Coronary artery (tissue), 2 donors: ENCODE measurements around the gene SLC16A7.

Experiments used
- DNase-seq: peaks from one replicate; pipeline ENCODE4 v3.0.0-alpha.2; 2017; ENCODE audit warnings: low spot score
- H3K27ac ChIP-seq, 2 donors: fragments of 200-600 bp; sonication (generic); one replicate each; pipeline ENCODE4 v1.5.1; 2016 to 2019
- H3K4me3 ChIP-seq: fragments of 200-600 bp; sonication (generic); 2 replicates; pipeline ENCODE4 v1.5.1; 2016; ENCODE audit warnings: mild to moderate bottlenecking, moderate library complexity
- CTCF ChIP-seq: fragments of 200-600 bp; sonication (generic); IDR thresholded peaks from one replicate; pipeline ENCODE4 v1.5.1; 2019; ENCODE audit warnings: antibody characterized with exemption

SLC16A7 gene

GRCh38 chr12:59689776-59690175 is 93.9 kb downstream of the SLC16A7 start:
- Histone ChIP-seq H3K4me3 (no peak overlapping the region), H3K27ac (no peak overlapping the region)
- no peak for DNase-seq
- TF ChIP-seq CTCF: no peak

- no peak for DNase-seq
- H3K4me3 ChIP-seq: no peak overlapping the region
- TF ChIP-seq CTCF: no peak
Observed at GRCh38 chr12:59695379-59695778, 99.5 kb downstream of the SLC16A7 start.

GRCh38 chr12:59698600-59698999 is 102.8 kb downstream of the SLC16A7 start:
- H3K27ac ChIP-seq: no peak overlapping the region
- no peak for DNase-seq
- TF ChIP-seq CTCF: no peak
- H3K4me3 ChIP-seq: no peak overlapping the region

More at GRCh38 chr12:59695379-59695778, 99.5 kb downstream of the SLC16A7 start:
- H3K27ac ChIP-seq: no peak overlapping the region

GRCh38 chr12:59699421-59700152 is 103.8 kb downstream of the SLC16A7 start:
- no peak for TF ChIP-seq CTCF
- no peak overlapping the region for H3K27ac ChIP-seq
- H3K4me3 ChIP-seq: no peak overlapping the region
- DNase-seq: no peak

GRCh38 chr12:59700153-59700450 is 104.3 kb downstream of the SLC16A7 start:
- Histone ChIP-seq H3K4me3 (no peak overlapping the region), H3K27ac (no peak overlapping the region)
- no peak for DNase-seq
- no peak for TF ChIP-seq CTCF

- no peak for DNase-seq
- no peak for TF ChIP-seq CTCF
- H3K27ac ChIP-seq: no peak overlapping the region
- no peak overlapping the region for H3K4me3 ChIP-seq
Observed at GRCh38 chr12:59708064-59708463, 112.2 kb downstream of the SLC16A7 start.

GRCh38 chr12:59708484-59708883 is 112.7 kb downstream of the SLC16A7 start:
- TF ChIP-seq CTCF: no peak
- Histone ChIP-seq H3K4me3 (no peak overlapping the region), H3K27ac (no peak overlapping the region)
- no peak for DNase-seq
